ENCODE measurements around the gene PEAK1. TPM values are rescaled to one million over a fixed set of nuclear protein-coding genes. Genes with fewer than 3 reads are reported as not detected.
"Not testable (repeated sequence)": the region's sequence is repeated elsewhere in the genome, so short reads cannot be mapped to it uniquely, and the experiment has no call there.

The PEAK1 gene
- total RNA-seq, 1 donor from 2014 or later = 8.8 TPM

- no peak for ATAC-seq
These were observed 107.4 kb downstream of the PEAK1 start for GRCh38 chr15:77312523-77312922.

GRCh38 chr15:77311618-77312398, 108.1 kb downstream of the PEAK1 start:
- ATAC-seq = no peak

More at GRCh38 chr15:77312523-77312922, 107.4 kb downstream of the PEAK1 start:
- DNase-seq (ENCODE audit: low spot score) = no peak

GRCh38 chr15:77311020-77311419, 108.9 kb downstream of the PEAK1 start:
- DNase-seq (ENCODE audit: low spot score) (no peak), ATAC-seq (no peak)

More at GRCh38 chr15:77311618-77312398, 108.1 kb downstream of the PEAK1 start:
- no peak for DNase-seq (ENCODE audit: low spot score)

GRCh38 chr15:77309392-77309791, 110.5 kb downstream of the PEAK1 start:
- no peak for ATAC-seq
- no peak for DNase-seq (ENCODE audit: low spot score)

GRCh38 chr15:77305953-77306352, 114.0 kb downstream of the PEAK1 start:
- ATAC-seq (no peak), DNase-seq (ENCODE audit: low spot score) (no peak)

GRCh38 chr15:77296773-77297337, 123.0 kb downstream of the PEAK1 start:
- no peak for DNase-seq (ENCODE audit: low spot score)
- ATAC-seq = no peak

- no peak for ATAC-seq
- DNase-seq (ENCODE audit: low spot score) = no peak
These were observed 124.5 kb downstream of the PEAK1 start for GRCh38 chr15:77295446-77295845.

- no peak for ATAC-seq
- DNase-seq (ENCODE audit: low spot score) = no peak
These were observed 126.8 kb downstream of the PEAK1 start for GRCh38 chr15:77292969-77293558.

- DNase-seq (ENCODE audit: low spot score) = no peak
- no peak for ATAC-seq
These were observed 128.8 kb downstream of the PEAK1 start for GRCh38 chr15:77291107-77291506.

- DNase-seq (ENCODE audit: low spot score) (no peak), ATAC-seq (no peak)
These were observed 132.5 kb downstream of the PEAK1 start for GRCh38 chr15:77287385-77287784.

- ATAC-seq (no peak), DNase-seq (ENCODE audit: low spot score) (no peak)
These were observed 134.6 kb downstream of the PEAK1 start for GRCh38 chr15:77285057-77285997.

- DNase-seq (ENCODE audit: low spot score) (no peak), ATAC-seq (no peak)
These were observed 137.6 kb downstream of the PEAK1 start for GRCh38 chr15:77282333-77282732.

GRCh38 chr15:77276943-77277342, 143.0 kb downstream of the PEAK1 start:
- no peak for DNase-seq (ENCODE audit: low spot score)
- no peak for ATAC-seq

- ATAC-seq (no peak), DNase-seq (ENCODE audit: low spot score) (no peak)
These were observed 143.8 kb downstream of the PEAK1 start for GRCh38 chr15:77276096-77276495.

GRCh38 chr15:77273136-77273535, 146.8 kb downstream of the PEAK1 start:
- ATAC-seq; DNase-seq (ENCODE audit: low spot score): not testable (repeated sequence)

GRCh38 chr15:77266708-77267386, 153.1 kb downstream of the PEAK1 start:
- DNase-seq (ENCODE audit: low spot score) (no peak), ATAC-seq (no peak)

- DNase-seq (ENCODE audit: low spot score) (no peak), ATAC-seq (no peak)
These were observed 164.5 kb downstream of the PEAK1 start for GRCh38 chr15:77255385-77255784.

- no peak for ATAC-seq
- no peak for DNase-seq (ENCODE audit: low spot score)
These were observed 168.2 kb downstream of the PEAK1 start for GRCh38 chr15:77251662-77252061.

GRCh38 chr15:77247116-77247515, 172.8 kb downstream of the PEAK1 start:
- DNase-seq (ENCODE audit: low spot score) = no peak
- ATAC-seq = no peak

- ATAC-seq = no peak
- DNase-seq (ENCODE audit: low spot score) = no peak
These were observed 176.0 kb downstream of the PEAK1 start for GRCh38 chr15:77243716-77244401.

All from left lobe of liver (tissue), 2 donors.